IMR-90 (cell line): Measurements from ENCODE around the gene PAFAH1B1. TPM values are rescaled to one million over a fixed set of nuclear protein-coding genes. Genes with fewer than 3 reads are reported as not detected.

Experiments
- ATAC-seq: fragments of 200-7000 bp; cut with Tn5 transposase; 2 replicates; pipeline ENCODE4 v1.9.1; 2020; ENCODE audit warnings: low read depth, mild to moderate bottlenecking, moderate library complexity
- BruUV-seq: library from RNA; stranded (reverse); fragments of 400-500 nt; replicated peaks from 2 replicates; lab custom pipeline; 2021; lab: Mats Ljungman, UMichigan
- CTCF ChIA-PET: fragments of 300-600 bp; formaldehyde crosslinking; extraction: SDS; loops from one replicate; lab custom pipeline; 2021; ENCODE audit warnings: antibody characterized with exemption; lab: Yijun Ruan, JAX
- POLR2A ChIA-PET: fragments of 300-600 bp; sonication (Branson Sonifier 250); formaldehyde crosslinking; loops from one replicate; lab custom pipeline; 2022; ENCODE audit warnings: antibody characterized with exemption; ENCODE audit not compliant: unreplicated experiment; lab: Charles Lee
- DNase-seq: peaks from one replicate; pipeline ENCODE4 v3.0.0; 2013
- H2AFZ ChIP-seq: replicated peaks from 2 replicates; pipeline ENCODE3; 2013; ENCODE audit warnings: low read length, mild to moderate bottlenecking; ENCODE audit not compliant: poor library complexity
- H2AK5ac ChIP-seq: 2 replicates; pipeline ENCODE4 v1.6.1; 2013; ENCODE audit warnings: low read depth, low read length, inconsistent platforms
- H2AK9ac ChIP-seq: replicated peaks from 2 replicates; pipeline ENCODE3; 2013; ENCODE audit warnings: mild to moderate bottlenecking, low read depth, low read length, moderate library complexity; ENCODE audit not compliant: poor library complexity
- H2BK120ac ChIP-seq: 2 replicates; pipeline ENCODE4 v1.6.1; 2013; ENCODE audit warnings: low read depth, low read length, inconsistent platforms
- H2BK15ac ChIP-seq: 3 replicates; pipeline ENCODE4 v1.6.1; 2013; ENCODE audit warnings: low read depth, low read length, inconsistent platforms
- H2BK20ac ChIP-seq: 2 replicates; pipeline ENCODE4 v1.6.1; 2013; ENCODE audit warnings: low read depth, mild to moderate bottlenecking, inconsistent platforms, low read length, moderate library complexity
- H2BK5ac ChIP-seq: 2 replicates; pipeline ENCODE4 v1.6.1; 2013; ENCODE audit warnings: mild to moderate bottlenecking, low read depth, low read length, inconsistent platforms; ENCODE audit not compliant: poor library complexity, severe bottlenecking
- H3K14ac ChIP-seq: replicated peaks from 2 replicates; pipeline ENCODE4 v1.6.1; 2013; ENCODE audit warnings: low read depth, low read length, inconsistent platforms
- H3K18ac ChIP-seq: 2 replicates; pipeline ENCODE4 v1.6.1; 2013; ENCODE audit warnings: low read depth, low read length, control low read depth
- H3K23ac ChIP-seq: 2 replicates; pipeline ENCODE4 v1.6.1; 2013; ENCODE audit warnings: low read depth, low read length, inconsistent platforms
- H3K27ac ChIP-seq: 2 replicates; pipeline ENCODE4 v1.5.1; 2013; ENCODE audit warnings: mild to moderate bottlenecking, control low read depth, low read length; ENCODE audit not compliant: insufficient read depth
- H3K27me3 ChIP-seq: 2 replicates; pipeline ENCODE4 v1.6.1; 2013; ENCODE audit warnings: low read length; ENCODE audit not compliant: control insufficient read depth, insufficient read depth
- H3K36me3 ChIP-seq: 2 replicates; pipeline ENCODE4 v1.6.1; 2013; ENCODE audit warnings: low read length, mixed read lengths; ENCODE audit not compliant: control insufficient read depth, insufficient read depth
- H3K4ac ChIP-seq: 2 replicates; pipeline ENCODE4 v1.6.1; 2013; ENCODE audit warnings: low read depth, low read length, inconsistent platforms
- H3K4me1 ChIP-seq: 2 replicates; pipeline ENCODE4 v1.6.1; 2013; ENCODE audit warnings: low read length, mixed read lengths; ENCODE audit not compliant: control insufficient read depth, insufficient read depth
- H3K4me2 ChIP-seq: 2 replicates; pipeline ENCODE4 v1.6.1; 2013; ENCODE audit warnings: low read depth, mild to moderate bottlenecking, control low read depth, low read length, moderate library complexity
- H3K4me3 ChIP-seq: 2 replicates; pipeline ENCODE4 v1.5.1; 2013; ENCODE audit warnings: low read depth, mild to moderate bottlenecking, control low read depth, low read length, moderate library complexity; ENCODE audit not compliant: insufficient read depth
- H3K56ac ChIP-seq: 2 replicates; pipeline ENCODE4 v1.6.1; 2013; ENCODE audit warnings: low read length, inconsistent platforms; ENCODE audit not compliant: insufficient read depth; ENCODE audit errors: extremely low read depth
- H3K79me1 ChIP-seq, 2 experiments: 2 replicates each; pipeline ENCODE4 v1.6.1; 2013; ENCODE audit warnings: low read length in 2 of 2, inconsistent platforms in 1 of 2, low read depth in 1 of 2
- H3K9ac ChIP-seq: 2 replicates; pipeline ENCODE4 v1.6.1; 2013; ENCODE audit warnings: low read depth, low read length, control low read depth
- H3K9me1 ChIP-seq: 2 replicates; pipeline ENCODE4 v1.6.1; 2013; ENCODE audit warnings: low read length, inconsistent platforms; ENCODE audit not compliant: insufficient read depth
- H3K9me3 ChIP-seq: 2 replicates; pipeline ENCODE4 v1.6.1; 2013; ENCODE audit warnings: low read length; ENCODE audit not compliant: control insufficient read depth, insufficient read depth
- H4K20me1 ChIP-seq: 2 replicates; pipeline ENCODE4 v1.6.1; 2013; ENCODE audit warnings: low read length, inconsistent platforms; ENCODE audit not compliant: insufficient read depth
- H4K5ac ChIP-seq: 2 replicates; pipeline ENCODE4 v1.6.1; 2013; ENCODE audit warnings: mild to moderate bottlenecking, low read depth, low read length, control low read depth
- H4K8ac ChIP-seq, 2 experiments: 2 replicates each; pipeline ENCODE4 v1.6.1; 2013; ENCODE audit warnings: low read depth in 2 of 2, low read length in 2 of 2, control low read depth in 1 of 2, inconsistent platforms in 1 of 2
- H4K91ac ChIP-seq: 2 replicates; pipeline ENCODE4 v1.6.1; 2013; ENCODE audit warnings: low read depth, low read length, inconsistent platforms; ENCODE audit not compliant: insufficient read depth
- BHLHE40 ChIP-seq: fragments of 150-350 bp; IDR thresholded peaks from 2 replicates; pipeline ENCODE4 v1.6.1; 2016; ENCODE audit warnings: mild to moderate bottlenecking, low read depth, low read length
- CEBPB ChIP-seq: IDR thresholded peaks from 2 replicates; pipeline ENCODE4 v1.6.1; 2012; ENCODE audit warnings: low read depth, low read length, improper control_type of control experiment
- CHD1 ChIP-seq: IDR thresholded peaks from 2 replicates; pipeline ENCODE4 v1.6.1; 2012; ENCODE audit warnings: low read depth, low read length, improper control_type of control experiment
- CTCF ChIP-seq: conservative IDR thresholded peaks from 2 replicates; pipeline ENCODE4 v1.5.1; 2012; ENCODE audit warnings: mild to moderate bottlenecking, low read depth, low read length, improper control_type of control experiment
- ELK1 ChIP-seq: fragments of 150-350 bp; IDR thresholded peaks from 2 replicates; pipeline ENCODE4 v1.6.1; 2016; ENCODE audit warnings: low read depth, mild to moderate bottlenecking, low read length, moderate library complexity, borderline replicate concordance
- FOS ChIP-seq: fragments of 150-350 bp; IDR thresholded peaks from 2 replicates; pipeline ENCODE4 v1.6.1; 2016; ENCODE audit warnings: low read depth, low read length
- MAFK ChIP-seq: IDR thresholded peaks from 2 replicates; pipeline ENCODE4 v1.6.1; 2012; ENCODE audit warnings: low read depth, low read length, improper control_type of control experiment
- MXI1 ChIP-seq: IDR thresholded peaks from 2 replicates; pipeline ENCODE4 v1.6.1; 2012; ENCODE audit warnings: low read depth, mild to moderate bottlenecking, low read length, moderate library complexity, borderline replicate concordance
- POLR2A ChIP-seq: IDR thresholded peaks from 2 replicates; pipeline ENCODE4 v1.6.1; 2012; ENCODE audit warnings: mild to moderate bottlenecking, low read depth, low read length
- RAD21 ChIP-seq: IDR thresholded peaks from 2 replicates; pipeline ENCODE4 v1.6.1; 2012; ENCODE audit warnings: low read length, improper control_type of control experiment
- RCOR1 ChIP-seq: IDR thresholded peaks from 2 replicates; pipeline ENCODE4 v1.6.1; 2012; ENCODE audit warnings: mild to moderate bottlenecking, low read length, improper control_type of control experiment; ENCODE audit not compliant: insufficient replicate concordance
- RFX5 ChIP-seq: IDR thresholded peaks from 2 replicates; pipeline ENCODE4 v1.8.0; 2012; ENCODE audit warnings: low read depth, mild to moderate bottlenecking, low read length, moderate library complexity
- SMC3 ChIP-seq: fragments of 150-350 bp; IDR thresholded peaks from 2 replicates; pipeline ENCODE4 v1.6.1; 2016; ENCODE audit warnings: low read depth, mild to moderate bottlenecking, antibody characterized with exemption, low read length, moderate library complexity
- USF2 ChIP-seq: fragments of 150-350 bp; IDR thresholded peaks from 2 replicates; pipeline ENCODE4 v1.6.1; 2017; ENCODE audit warnings: mild to moderate bottlenecking, antibody characterized with exemption, low read length, low read depth
- WGBS, 2 experiments: methylation state at CpG; one replicate each; pipeline versions ENCODE4 v1.1.5 to v1.1.7; 2013; ENCODE audit warnings: missing lambda C conversion rate in 2 of 2; ENCODE audit not compliant: insufficient read length in 1 of 2; ENCODE audit errors: extremely low coverage in 2 of 2; 5-methylcytosine and 5-hydroxymethylcytosine counted together
- dilution Hi-C: fragments of 300-500 bp; cut with HindIII; formaldehyde crosslinking; loops from one replicate; pipeline ENCODE4 v1.14.3; 2018; ENCODE audit warnings: low sequenced_read_pairs; ENCODE audit not compliant: unreplicated experiment
- in situ Hi-C: fragments of 300-500 bp; cut with MboI; formaldehyde crosslinking; loops from 3 replicates; pipeline ENCODE4 v1.14.3; 2019; ENCODE audit warnings: low sequenced_read_pairs, inconsistent platforms, mixed read lengths
- intact Hi-C: fragments of 100-400 bp; cut with micrococcal nuclease; formaldehyde crosslinking; loops from 2 replicates; pipeline ENCODE4 v1.10.0; 2022
- polyA plus RNA-seq, 3 experiments: library from polyadenylated mRNA; depleted of rRNA; stranded (reverse); fragments of >200 nt; gene quantifications; 2 replicates each; pipeline ENCODE4 v1.2.3, GENCODE V29; 2012; ENCODE audit warnings: low replicate concordance in 1 of 3
- total RNA-seq: library from RNA; depleted of rRNA; stranded (reverse); fragments of >200 nt; gene quantifications from 2 replicates; pipeline ENCODE4 v1.2.3, GENCODE V29; 2012

Gene PAFAH1B1
- total and polyA plus RNA-seq, 2 of the 4 experiments (the other 2 are of a cell fraction), result 64.5 to 127 TPM

- Histone ChIP-seq H3K14ac (no peak overlapping the region), H4K20me1 (peaks cover 99% of the 10 kb centered on the region), H4K5ac (no peak overlapping the region), H4K91ac (no peak overlapping the region), H3K36me3 (peaks cover 5% of the 10 kb centered on the region; the same call in 1 of the 2 replicates), H3K4me3 (no peak overlapping the region), H3K27me3 (no peaks in the 10 kb centered on the region), H2AFZ (no peak overlapping the region), H3K9ac (no peak overlapping the region), H2BK20ac (no peak overlapping the region), H3K4me2 (no peak overlapping the region), H3K4ac (no peak overlapping the region), H2AK5ac (no peak overlapping the region), H3K79me1 (peaks cover 0 to 41% of the 10 kb centered on the region in 2 experiments; a peak in 2 of 4 replicates), H3K18ac (no peak overlapping the region), H2AK9ac (no peak overlapping the region), H2BK120ac (no peak overlapping the region), H3K23ac (no peak overlapping the region), H3K4me1 (peaks cover 5% of the 10 kb centered on the region; the same call in 1 of the 2 replicates), H3K27ac (no peak overlapping the region), H3K9me3 (no peaks in the 10 kb centered on the region), H3K9me1 (peaks cover 6% of the 10 kb centered on the region), H3K56ac (no peak overlapping the region), H4K8ac (no peak overlapping the region), H2BK5ac (no peak overlapping the region), H2BK15ac (no peak overlapping the region)
- intact Hi-C loops, result no loop called here
- ATAC-seq (no peak), DNase-seq (no peak)
- ChIA-PET POLR2A (no interaction called here), CTCF (no interaction called here)
- no TSS peak for BruUV-seq
- in situ Hi-C loops, result no loop called here
- WGBS, 2 experiments, result no CpG with 5 or more reads among the region's 3 CpGs
- dilution Hi-C loops, result no loop called here
- TF ChIP-seq MXI1, result no peak
- no peak for TF ChIP-seq POLR2A
- no peak for TF ChIP-seq CHD1
- no peak for TF ChIP-seq FOS
- no peak for TF ChIP-seq RCOR1
- TF ChIP-seq RFX5, result no peak
- no peak for TF ChIP-seq BHLHE40
- TF ChIP-seq ELK1, result no peak
- TF ChIP-seq MAFK, result no peak
- TF ChIP-seq USF2, result no peak
- no peak for TF ChIP-seq CTCF
- no peak for TF ChIP-seq CEBPB
- no peak for TF ChIP-seq RAD21
- no peak for TF ChIP-seq SMC3
Observed at GRCh38 chr17:2610195-2611175, 17.0 kb downstream of the PAFAH1B1 start.
